SIG-M5 (cell line): ENCODE measurements around the gene OXLD1.

Source experiments
- DNase-seq: peaks from one replicate; lab custom pipeline; 2025; lab: John Stamatoyannopoulos, UW

Gene OXLD1

GRCh38 chr17:81701288-81702071 lies 35.1 kb upstream of the OXLD1 start:
- DNase-seq: no peak

DNA sequence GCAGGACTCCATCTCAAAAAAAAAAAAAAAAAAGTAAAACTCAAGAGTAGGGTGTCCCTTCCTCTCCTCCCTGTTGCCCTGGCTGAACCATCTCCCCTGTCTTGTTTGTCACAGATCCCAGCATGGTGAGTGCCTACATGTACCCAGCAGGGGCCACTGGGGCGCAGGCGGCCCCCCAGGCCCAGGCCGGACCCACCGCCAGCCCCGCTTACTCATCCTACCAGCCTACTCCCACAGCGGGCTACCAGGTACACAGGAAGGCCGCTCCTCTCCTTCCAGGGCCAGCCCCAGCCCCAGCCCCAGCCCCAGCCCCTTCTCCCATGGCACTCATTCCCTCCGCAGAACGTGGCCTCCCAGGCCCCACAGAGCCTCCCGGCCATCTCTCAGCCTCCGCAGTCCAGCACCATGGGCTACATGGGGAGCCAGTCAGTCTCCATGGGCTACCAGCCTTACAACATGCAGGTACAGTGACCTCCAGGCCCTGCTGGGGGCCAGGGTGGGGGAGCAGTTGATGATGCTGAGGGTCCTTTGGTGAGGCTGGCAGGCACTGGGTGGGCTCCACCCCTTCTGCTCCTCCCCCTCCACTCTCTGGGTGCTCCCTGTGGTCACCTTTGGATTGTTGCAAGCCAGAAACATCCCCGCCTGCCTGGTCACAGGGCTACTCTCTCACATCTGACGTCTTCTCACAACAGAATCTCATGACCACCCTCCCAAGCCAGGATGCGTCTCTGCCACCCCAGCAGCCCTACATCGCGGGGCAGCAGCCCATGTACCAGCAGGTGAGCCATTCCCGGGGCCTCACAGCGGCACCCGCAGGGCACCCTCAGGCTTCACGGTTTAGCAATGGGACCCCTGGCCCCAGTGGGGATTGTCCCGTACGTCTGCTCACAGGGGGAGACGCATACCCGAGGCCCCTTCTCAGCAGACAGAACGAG lies 34.2 kb upstream of the OXLD1 start:
- DNase-seq: no peak

DNA sequence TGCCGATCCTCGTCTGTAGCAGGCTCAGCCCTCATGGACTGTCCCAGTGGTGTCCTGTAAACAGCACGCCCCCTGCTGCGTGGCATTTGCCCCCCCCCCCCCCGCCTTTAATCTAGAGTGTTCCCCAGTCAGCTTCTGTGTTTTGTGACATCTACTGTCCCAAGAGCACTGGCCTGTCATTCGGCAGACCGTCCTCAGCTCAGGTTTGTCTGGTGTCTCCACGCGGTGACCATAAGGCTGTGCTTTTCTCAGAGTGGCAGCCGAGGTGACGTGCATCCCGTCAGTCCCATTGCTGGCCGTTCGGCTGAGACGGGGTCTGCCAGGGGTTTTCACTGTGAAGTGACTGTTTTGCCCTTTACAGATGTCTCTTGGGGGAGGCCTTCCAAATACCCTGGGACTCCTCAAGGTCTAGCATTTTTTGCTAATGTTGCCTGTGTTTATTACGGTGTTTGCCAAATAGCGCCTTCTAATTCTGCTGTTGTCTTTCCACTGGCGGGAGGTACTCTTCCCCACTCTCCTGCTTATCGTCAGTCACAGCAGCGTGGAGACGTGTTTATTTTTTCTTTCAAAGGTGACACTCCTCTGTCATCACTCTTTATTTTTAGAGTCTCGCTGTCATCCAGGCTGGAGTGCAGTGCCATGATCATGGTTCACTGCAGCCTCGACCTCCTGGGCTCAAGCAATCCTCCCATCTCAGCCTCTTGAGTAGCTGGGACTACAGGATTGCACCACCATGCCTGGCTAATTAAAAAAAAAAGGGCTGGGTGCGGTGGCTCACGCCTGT lies 31.0 kb upstream of the OXLD1 start:
- DNase-seq: no peak

- DNase-seq: no peak
Observed at GRCh38 chr17:81696218-81696941, 30.0 kb upstream of the OXLD1 start.

GRCh38 chr17:81695801-81696200 lies 29.4 kb upstream of the OXLD1 start:
- no peak for DNase-seq

DNA sequence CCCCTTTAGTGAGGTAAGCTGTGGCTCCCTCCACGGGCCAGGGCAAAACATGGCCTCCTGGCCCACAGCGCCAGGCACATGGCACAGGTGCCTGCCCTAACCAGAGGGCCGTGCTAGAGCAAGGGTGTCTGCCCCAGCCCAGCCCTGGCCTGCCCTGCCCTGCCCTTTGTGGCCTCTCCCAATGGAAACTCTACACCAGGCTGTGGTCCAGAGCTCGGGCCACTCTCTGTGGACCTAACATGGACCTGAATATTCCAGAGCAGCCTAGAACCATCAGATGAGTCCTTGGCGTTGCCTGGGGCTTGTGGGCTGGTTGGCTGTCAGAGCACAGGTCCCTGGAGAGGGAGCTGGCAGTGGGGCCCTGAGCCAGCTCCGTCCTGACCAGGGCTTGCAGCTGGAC lies 28.8 kb upstream of the OXLD1 start:
- DNase-seq: no peak

GRCh38 chr17:81694810-81695209 lies 28.4 kb upstream of the OXLD1 start:
- no peak for DNase-seq

GRCh38 chr17:81693509-81694210 lies 27.3 kb upstream of the OXLD1 start:
- no peak for DNase-seq

DNA sequence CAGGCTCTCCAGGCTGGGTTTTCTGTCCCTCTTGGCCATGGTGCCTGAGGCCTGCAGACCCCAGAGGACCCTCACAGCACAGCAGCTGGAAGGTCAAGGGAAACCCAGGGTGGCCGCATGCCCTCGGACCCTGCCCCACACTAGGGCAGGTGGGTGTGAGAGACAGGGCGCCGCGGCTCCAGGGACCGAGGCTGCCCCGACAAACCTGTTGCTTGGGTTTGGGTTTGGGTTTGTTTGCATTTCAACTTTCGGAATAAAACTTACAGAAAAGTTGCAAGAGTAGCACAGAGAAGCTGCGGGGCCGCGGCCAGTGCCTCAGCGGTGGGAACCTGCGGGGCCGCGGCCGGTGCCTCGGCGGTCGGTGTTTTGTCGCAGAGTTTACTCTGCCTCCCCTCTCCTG lies 25.2 kb upstream of the OXLD1 start:
- DNase-seq: no peak

DNA sequence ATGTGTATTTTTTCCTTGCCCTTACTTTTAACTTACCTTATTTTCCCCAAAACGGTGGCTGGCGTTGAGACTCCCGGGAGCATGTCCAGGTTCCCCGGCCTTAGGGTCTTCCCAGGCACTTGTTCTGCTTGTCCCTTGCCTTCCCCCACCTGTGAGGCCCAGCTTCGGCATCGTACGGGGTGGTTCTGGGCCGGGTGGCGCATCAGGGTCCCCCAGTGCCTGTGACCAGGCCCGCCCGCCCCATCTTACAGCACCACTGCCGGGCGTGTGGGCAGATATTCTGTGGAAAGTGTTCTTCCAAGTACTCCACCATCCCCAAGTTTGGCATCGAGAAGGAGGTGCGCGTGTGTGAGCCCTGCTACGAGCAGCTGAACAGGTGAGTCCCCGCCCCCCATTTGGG lies 24.8 kb upstream of the OXLD1 start:
- no peak for DNase-seq

GRCh38 chr17:81690549-81690948 lies 24.1 kb upstream of the OXLD1 start:
- no peak for DNase-seq

- DNase-seq: no peak
Observed at GRCh38 chr17:81690066-81690465, 23.7 kb upstream of the OXLD1 start.

GRCh38 chr17:81688616-81689015 lies 22.2 kb upstream of the OXLD1 start:
- DNase-seq: no peak

DNA sequence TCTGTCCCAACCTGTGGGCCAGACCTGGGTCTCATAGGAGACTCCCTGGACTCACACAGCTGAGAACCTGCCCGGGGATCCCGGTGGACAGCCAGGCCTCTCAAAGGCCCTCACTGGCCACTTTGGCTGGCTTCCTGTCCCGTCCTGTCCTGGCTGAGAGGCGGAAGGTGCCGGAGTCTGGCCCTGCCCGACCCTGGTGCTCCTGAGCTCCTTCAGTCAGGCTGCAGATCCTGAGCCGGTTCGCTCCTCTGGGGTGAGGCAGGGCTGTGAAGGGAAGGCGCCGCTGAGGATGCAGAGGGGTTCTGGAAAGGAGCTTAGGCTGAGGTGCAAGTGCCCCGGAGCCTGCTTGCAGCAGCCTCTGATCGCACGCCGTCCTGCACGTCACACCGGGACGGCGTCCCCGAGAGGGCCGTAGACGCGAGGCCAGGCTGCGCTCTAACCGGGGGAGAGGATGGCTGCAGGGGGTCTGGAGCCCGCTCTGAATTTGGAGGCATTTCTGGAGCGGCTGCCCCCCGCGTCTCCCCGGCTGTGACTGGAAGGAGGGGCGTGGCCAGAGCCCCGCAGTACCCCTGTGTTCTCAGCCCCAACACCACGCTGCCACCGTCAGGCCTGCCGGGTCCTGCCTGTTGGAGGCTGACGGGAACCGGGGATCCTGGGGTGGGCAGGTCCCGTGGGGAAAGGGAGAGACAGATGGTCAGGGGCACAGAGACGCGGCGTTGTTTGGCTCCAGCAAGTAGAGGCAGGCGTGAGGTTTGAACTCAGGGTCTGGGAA lies 21.6 kb upstream of the OXLD1 start:
- DNase-seq: no peak

DNA sequence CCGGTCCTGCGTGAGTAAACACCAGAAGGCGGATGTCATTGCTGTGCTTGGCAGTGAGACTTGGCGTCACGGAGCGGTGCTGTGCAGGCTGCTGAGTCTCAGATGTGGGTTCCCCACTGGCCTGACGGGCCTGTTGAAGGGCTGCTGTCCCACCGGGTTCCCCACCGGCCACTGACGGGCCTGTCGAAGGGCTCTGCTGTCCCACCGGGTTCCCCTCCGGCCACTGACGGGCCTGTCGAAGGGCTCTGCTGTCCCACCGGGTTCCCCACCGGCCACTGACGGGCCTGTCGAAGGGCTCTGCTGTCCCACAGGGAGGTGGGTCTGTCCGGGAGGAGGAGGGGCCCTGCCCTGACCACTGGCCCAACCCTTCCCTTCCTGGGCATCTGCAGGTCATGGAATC lies 20.2 kb upstream of the OXLD1 start:
- DNase-seq: no peak

DNA sequence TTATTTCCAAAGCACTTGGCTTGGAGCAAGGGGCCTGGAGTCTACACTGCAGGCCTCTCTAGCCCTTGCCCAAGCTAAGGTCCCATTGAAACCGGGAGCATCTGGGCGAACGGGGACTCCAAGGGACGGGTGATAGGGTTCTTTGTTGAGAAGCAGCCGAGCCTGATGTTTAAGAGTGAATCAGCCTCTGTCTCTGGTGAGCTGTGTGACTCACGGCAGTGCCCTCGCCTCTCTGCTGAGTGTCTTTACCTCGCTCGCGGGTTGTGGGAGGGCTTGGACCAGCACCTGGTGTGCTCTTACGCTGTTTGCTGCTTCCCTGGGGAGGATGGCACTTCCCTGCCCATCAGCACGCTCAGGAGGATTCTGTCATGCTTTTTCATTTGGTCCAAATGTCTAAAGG lies 18.7 kb upstream of the OXLD1 start:
- DNase-seq: no peak

- no peak for DNase-seq
Observed at GRCh38 chr17:81684442-81684911, 18.1 kb upstream of the OXLD1 start.

DNA sequence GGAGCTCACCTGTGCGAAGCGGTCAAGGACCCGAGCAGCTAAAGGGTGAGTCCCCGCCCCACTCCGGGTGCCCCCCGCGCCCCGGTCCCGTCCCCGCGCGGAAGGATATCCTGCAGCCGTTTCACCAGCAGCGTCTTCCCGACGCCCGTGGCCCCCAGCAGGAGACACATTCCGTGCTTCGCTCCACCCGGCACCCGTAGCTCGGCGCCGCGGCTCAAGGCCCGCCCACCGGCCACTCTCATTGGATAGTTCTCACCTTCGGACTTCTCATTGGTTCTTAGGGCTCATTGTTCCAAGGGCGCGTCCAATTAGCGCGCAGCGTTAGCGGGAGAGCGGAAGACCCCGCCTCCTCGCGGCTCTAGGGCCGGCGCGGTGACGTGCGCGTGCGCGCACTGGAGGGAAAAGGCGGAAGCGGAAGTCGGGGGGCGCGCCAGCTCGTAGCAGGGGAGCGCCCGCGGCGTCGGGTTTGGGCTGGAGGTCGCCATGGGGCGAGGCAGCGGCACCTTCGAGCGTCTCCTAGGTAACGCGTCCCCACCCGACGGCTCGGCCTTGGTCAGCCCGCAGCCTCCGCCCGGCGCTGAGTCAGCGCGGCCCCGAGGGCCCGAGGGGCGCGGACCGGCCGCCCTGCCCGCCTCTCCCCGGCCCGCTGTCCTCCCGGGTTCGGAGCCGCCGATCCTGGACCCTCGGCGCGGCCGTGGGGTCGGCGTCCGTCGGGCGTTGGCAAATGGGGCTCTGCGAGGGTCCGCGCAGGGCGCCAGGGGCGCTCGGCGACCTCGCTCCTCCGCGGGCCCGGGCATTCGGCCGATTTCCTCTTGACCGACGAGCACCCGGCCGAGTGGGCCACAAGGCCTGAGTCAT lies 17.4 kb upstream of the OXLD1 start, which contains the start of the genes ARL16 and HGS:
TSS of gene ARL16 (minus strand) at position 214 of the 858 bp plus-strand sequence. CDS start at position 170, 44 bp downstream.
TSS of gene HGS (plus strand) at position 428 of the 858 bp plus-strand sequence. CDS start at position 484, 56 bp downstream.
- peak; percentile 94 for DNase-seq

GRCh38 chr17:81683208-81683583 lies 16.8 kb upstream of the OXLD1 start:
- no peak for DNase-seq
